Stimulated activated CD4-positive, alpha-beta T cell treated with anti-CD3 and anti-CD28 coated beads, Interleukin-2, amount 100 ng/mL, for 24 hours (primary cell): ENCODE results near the gene TMEM232.

Experiments
- DNase-seq, 2 donors: peaks; one replicate each; pipeline ENCODE4 v3.0.0-alpha.2; 2020

The TMEM232 gene

GRCh38 chr5:110377943-110378342 is 348.5 kb downstream of the TMEM232 start:
- no peak for DNase-seq

GRCh38 chr5:110377361-110377760 is 349.1 kb downstream of the TMEM232 start:
- DNase-seq, result no peak

GRCh38 chr5:110376281-110376951 is 350.1 kb downstream of the TMEM232 start:
- no peak for DNase-seq

GRCh38 chr5:110371725-110372041 is 354.8 kb downstream of the TMEM232 start:
- DNase-seq, result no peak

- DNase-seq, result no peak
Measured at GRCh38 chr5:110371011-110371724, 355.3 kb downstream of the TMEM232 start.
